IPS DF 6.9 (cell line): ENCODE results near the gene ATG10.

Experiments used
- DNase-seq: peaks from one replicate; pipeline ENCODE4 v3.0.0-alpha.2; 2013; ENCODE audit warnings: low read depth, low spot score
- H3K27ac ChIP-seq: one replicate; pipeline ENCODE4 v1.5.1; 2013; ENCODE audit warnings: low read length, control low read depth
- H3K27me3 ChIP-seq: 2 replicates; pipeline ENCODE4 v1.6.1; 2013; ENCODE audit warnings: mild to moderate bottlenecking, low read length; ENCODE audit not compliant: control insufficient read depth, insufficient read depth
- H3K36me3 ChIP-seq: 2 replicates; pipeline ENCODE4 v1.6.1; 2013; ENCODE audit warnings: low read length; ENCODE audit not compliant: control insufficient read depth, insufficient read depth
- H3K4me1 ChIP-seq: 2 replicates; pipeline ENCODE4 v1.6.1; 2013; ENCODE audit warnings: low read length; ENCODE audit not compliant: control insufficient read depth, insufficient read depth
- H3K4me3 ChIP-seq: 2 replicates; pipeline ENCODE4 v1.5.1; 2013; ENCODE audit warnings: mild to moderate bottlenecking, low read length
- H3K9me3 ChIP-seq: 2 replicates; pipeline ENCODE4 v1.6.1; 2013; ENCODE audit warnings: low read length, inconsistent platforms; ENCODE audit not compliant: control insufficient read depth, insufficient read depth
- WGBS: extraction: QIAGEN DNeasy Blood & Tissue Kit; methylation state at CpG from one replicate; pipeline ENCODE4 v1.1.7; 2013; ENCODE audit warnings: mixed read lengths, missing lambda C conversion rate; ENCODE audit not compliant: insufficient read length, insufficient coverage; 5-methylcytosine and 5-hydroxymethylcytosine counted together

ATG10 gene

DNA sequence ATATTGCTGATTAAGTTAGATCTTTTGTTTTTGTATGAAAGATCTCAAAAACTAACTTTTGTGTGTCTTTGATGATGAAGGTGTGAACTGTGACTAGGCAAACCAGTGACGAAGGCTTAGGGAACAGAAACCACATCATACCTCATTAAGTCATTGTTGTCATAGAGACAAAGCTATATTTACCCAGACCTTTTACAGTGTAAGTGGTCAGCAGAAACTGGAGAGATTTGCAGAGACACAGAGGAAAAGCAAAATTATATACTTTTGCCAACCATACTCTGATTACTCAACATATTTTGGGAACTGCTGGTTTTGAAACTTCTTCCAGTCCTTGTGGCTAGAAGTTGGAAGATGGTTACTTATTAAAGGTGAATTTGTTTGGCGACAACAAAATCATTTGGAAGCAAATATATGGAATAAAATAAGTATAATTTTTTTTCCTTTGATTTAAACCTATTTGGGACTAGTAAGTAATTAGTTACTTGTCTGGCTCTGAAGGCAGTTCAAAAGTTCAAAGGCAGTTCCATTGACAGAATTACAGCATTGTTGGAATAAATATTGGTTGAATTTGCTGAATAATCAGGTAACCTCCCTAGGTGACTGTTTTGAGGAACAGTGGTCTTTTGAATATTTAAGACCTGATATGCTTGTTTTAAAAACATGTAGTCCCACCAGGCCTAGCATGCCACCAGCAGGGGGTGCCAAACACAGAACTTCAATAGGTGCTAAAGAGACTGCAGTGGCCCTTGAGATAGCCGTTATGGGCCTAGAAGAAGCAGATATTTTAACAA lies 202.5 kb downstream of the ATG10 start:
- Histone ChIP-seq H3K4me1 (no peaks in the 10 kb centered on the region), H3K9me3 (no peaks in the 10 kb centered on the region), H3K27me3 (no peaks in the 10 kb centered on the region), H3K4me3 (no peak overlapping the region), H3K36me3 (no peaks in the 10 kb centered on the region), H3K27ac (no peak overlapping the region)
- peak; percentile 43 for DNase-seq
- no CpG with 5 or more reads among the region's 3 CpGs for WGBS

DNA sequence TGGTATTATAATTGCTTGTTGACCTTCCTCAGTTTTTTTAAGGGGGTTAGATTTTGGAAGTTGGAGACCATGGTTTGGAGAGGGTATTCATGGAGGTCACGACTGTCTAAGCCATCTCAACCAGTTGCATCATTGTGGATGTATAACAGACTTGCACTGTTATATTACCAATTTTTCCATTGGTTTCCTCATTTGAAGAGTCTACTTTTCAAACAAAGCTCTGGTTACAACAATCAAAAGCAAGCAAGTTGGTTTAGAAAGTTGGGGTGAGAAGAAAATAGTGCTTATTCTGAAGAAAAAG lies 203.0 kb downstream of the ATG10 start:
- no peak overlapping the region for H3K27ac ChIP-seq

DNA sequence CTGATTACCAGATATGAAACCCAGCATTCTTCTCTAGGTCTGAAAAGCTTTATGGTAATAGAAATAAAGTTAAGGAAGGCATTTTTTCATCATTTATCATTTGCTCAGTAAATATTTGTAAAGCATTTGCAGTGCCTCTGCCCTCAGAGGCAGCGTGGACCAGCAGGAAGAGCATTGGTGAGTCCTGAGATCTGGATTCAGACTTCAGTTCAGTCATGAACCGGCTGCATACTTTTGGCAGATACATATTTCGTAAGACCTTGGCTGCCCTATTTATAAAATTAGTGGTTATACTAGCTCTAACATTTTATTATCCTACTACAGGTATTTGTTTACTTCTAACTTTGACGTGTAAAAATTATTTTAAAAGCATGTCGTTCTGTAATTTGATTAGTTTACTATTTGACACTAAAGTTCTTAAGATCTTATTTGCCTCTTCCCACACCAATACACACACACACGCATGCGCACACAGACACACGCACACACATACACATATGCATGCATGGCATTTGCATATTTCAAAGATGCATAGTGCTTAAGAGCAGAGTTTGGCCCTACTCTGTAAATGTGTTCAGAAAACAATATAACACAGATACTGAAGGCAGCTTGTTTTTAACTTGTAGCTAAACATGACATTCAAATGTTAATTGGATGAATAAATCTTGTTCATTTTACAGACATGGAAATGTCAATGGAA lies 204.4 kb downstream of the ATG10 start:
- H3K4me3 ChIP-seq = no peak overlapping the region
- DNase-seq = no peak

More for the DNA sequence above, 203.0 kb downstream of the ATG10 start:
- no peak for DNase-seq
- Histone ChIP-seq H3K4me1 (no peaks in the 10 kb centered on the region), H3K27me3 (no peaks in the 10 kb centered on the region), H3K36me3 (no peaks in the 10 kb centered on the region), H3K4me3 (no peak overlapping the region), H3K9me3 (no peaks in the 10 kb centered on the region)
- WGBS = no CpG with 5 or more reads among the region's 1 CpG

GRCh38 chr5:82178378-82178777 lies 206.6 kb downstream of the ATG10 start:
- no peaks in the 10 kb centered on the region for H3K4me1 ChIP-seq
- no peaks in the 10 kb centered on the region for H3K27me3 ChIP-seq
- WGBS = no CpG with 5 or more reads among the region's 3 CpGs
- H3K4me3 ChIP-seq = no peak overlapping the region
- no peaks in the 10 kb centered on the region for H3K9me3 ChIP-seq
- H3K27ac ChIP-seq = no peak overlapping the region
- DNase-seq = no peak
- H3K36me3 ChIP-seq = no peaks in the 10 kb centered on the region

More for the DNA sequence above, 204.4 kb downstream of the ATG10 start:
- no peak overlapping the region for H3K27ac ChIP-seq
- H3K36me3 ChIP-seq = no peaks in the 10 kb centered on the region
- H3K9me3 ChIP-seq = no peaks in the 10 kb centered on the region
- H3K27me3 ChIP-seq = no peaks in the 10 kb centered on the region
- H3K4me1 ChIP-seq = no peaks in the 10 kb centered on the region
- no CpG with 5 or more reads among the region's 8 CpGs for WGBS

GRCh38 chr5:82182662-82183061 lies 210.8 kb downstream of the ATG10 start:
- no CpG with 5 or more reads among the region's 2 CpGs for WGBS
- no peaks in the 10 kb centered on the region for H3K36me3 ChIP-seq

GRCh38 chr5:82183828-82184227 lies 212.0 kb downstream of the ATG10 start:
- Histone ChIP-seq H3K4me1 (no peaks in the 10 kb centered on the region), H3K36me3 (no peaks in the 10 kb centered on the region), H3K27me3 (no peaks in the 10 kb centered on the region), H3K4me3 (no peak overlapping the region), H3K9me3 (no peaks in the 10 kb centered on the region), H3K27ac (no peak overlapping the region)
- no peak for DNase-seq
- no CpG with 5 or more reads among the region's 1 CpG for WGBS

More at GRCh38 chr5:82182662-82183061, 210.8 kb downstream of the ATG10 start:
- DNase-seq = no peak
- no peaks in the 10 kb centered on the region for H3K27me3 ChIP-seq
- H3K9me3 ChIP-seq = no peaks in the 10 kb centered on the region
- H3K4me3 ChIP-seq = no peak overlapping the region
- no peaks in the 10 kb centered on the region for H3K4me1 ChIP-seq
- no peak overlapping the region for H3K27ac ChIP-seq

DNA sequence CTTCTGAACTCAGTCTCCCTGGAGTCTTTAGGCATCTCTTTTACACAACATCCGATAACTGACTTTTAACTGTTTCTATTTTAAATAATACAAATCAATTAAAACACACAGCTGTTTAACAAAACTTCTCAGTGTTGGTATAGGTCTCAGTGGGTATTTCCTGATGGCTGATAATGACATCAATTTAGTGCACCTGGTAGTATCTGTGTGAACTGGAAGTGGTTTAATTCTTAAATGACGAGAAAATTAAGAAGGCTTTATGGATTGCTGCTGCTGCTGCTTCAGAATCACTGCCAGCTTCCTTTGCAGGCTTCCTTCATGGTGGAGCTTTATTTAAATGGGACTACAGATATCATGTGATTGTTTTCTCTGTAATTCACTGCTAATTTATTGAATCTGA lies 214.0 kb downstream of the ATG10 start:
- 100% methylated on average over 1 of the region's 2 CpGs for WGBS
- Histone ChIP-seq H3K27me3 (no peaks in the 10 kb centered on the region), H3K27ac (no peak overlapping the region), H3K4me1 (no peaks in the 10 kb centered on the region), H3K4me3 (no peak overlapping the region), H3K36me3 (no peaks in the 10 kb centered on the region), H3K9me3 (no peaks in the 10 kb centered on the region)
- no peak for DNase-seq

DNA sequence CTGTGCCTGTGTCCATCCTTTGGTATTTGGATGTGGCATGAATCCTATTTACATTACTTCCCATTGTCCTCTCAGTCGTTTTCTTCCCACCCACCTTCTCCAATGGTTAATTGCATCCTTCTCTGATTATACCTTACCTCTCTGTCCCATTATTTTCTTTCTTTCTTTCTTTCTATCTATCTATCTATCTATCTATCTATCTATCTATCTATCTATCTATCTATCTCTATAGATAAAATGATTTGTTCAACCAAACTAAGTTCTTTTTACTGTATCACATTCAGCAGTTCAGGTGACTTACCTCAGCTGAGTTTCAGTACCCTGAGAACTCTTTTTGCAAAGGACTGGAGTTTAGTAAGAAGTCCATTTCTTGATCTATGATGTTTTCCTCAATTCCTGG lies 225.7 kb downstream of the ATG10 start:
- no peaks in the 10 kb centered on the region for H3K27me3 ChIP-seq
- H3K4me1 ChIP-seq = no peaks in the 10 kb centered on the region
- no peak for DNase-seq
- H3K9me3 ChIP-seq = no peaks in the 10 kb centered on the region
- no peaks in the 10 kb centered on the region for H3K36me3 ChIP-seq
- WGBS = no CpG with 5 or more reads among the region's 1 CpG
- no peak overlapping the region for H3K27ac ChIP-seq
- H3K4me3 ChIP-seq = no peak overlapping the region

DNA sequence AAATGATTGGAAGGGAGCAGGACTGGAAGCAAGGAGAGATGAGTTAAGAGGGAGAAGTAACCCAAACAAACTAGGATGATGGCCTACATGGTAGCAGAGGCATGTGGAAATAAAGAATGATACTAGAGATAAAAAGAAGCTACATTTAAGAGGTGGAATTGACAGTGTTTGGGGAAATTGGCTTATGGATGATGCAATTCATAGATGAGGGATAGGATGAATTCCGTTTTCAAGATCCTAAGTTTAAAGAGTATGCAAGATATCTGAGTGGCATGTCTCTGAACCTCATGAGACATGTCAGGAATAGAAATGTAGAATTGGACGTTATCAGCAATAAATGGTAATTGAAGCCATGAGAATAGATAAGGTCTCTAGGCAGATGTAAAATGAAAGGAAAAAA lies 232.7 kb downstream of the ATG10 start:
- Histone ChIP-seq H3K27ac (no peak overlapping the region), H3K27me3 (no peaks in the 10 kb centered on the region), H3K9me3 (no peaks in the 10 kb centered on the region), H3K4me1 (no peaks in the 10 kb centered on the region), H3K4me3 (no peak overlapping the region), H3K36me3 (no peaks in the 10 kb centered on the region)
- DNase-seq = no peak
- no CpG with 5 or more reads among the region's 2 CpGs for WGBS

DNA sequence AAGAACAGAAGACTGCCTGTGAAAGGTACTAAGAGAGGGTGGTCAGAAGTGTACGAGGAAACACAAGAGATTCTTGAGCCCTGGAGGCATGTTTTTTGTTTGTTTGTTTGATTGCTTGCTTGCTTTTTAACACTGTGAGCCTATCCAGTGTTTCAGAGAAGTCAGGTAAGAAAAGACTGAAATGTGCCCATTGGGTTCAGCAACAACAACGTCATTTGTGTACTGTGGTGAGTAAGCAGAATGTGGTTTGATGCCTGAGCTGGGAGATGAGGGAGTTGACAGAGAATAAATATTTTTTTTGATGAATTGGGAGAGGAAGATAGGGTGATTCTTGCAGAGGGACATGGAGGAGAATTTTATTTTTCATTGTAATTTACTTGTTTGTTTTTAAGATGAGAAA lies 233.2 kb downstream of the ATG10 start:
- H3K36me3 ChIP-seq = no peaks in the 10 kb centered on the region
- no peak overlapping the region for H3K4me3 ChIP-seq
- no peak for DNase-seq
- no peaks in the 10 kb centered on the region for H3K27me3 ChIP-seq
- WGBS = no CpG with 5 or more reads among the region's 2 CpGs
- H3K9me3 ChIP-seq = no peaks in the 10 kb centered on the region
- no peaks in the 10 kb centered on the region for H3K4me1 ChIP-seq
- H3K27ac ChIP-seq = no peak overlapping the region

DNA sequence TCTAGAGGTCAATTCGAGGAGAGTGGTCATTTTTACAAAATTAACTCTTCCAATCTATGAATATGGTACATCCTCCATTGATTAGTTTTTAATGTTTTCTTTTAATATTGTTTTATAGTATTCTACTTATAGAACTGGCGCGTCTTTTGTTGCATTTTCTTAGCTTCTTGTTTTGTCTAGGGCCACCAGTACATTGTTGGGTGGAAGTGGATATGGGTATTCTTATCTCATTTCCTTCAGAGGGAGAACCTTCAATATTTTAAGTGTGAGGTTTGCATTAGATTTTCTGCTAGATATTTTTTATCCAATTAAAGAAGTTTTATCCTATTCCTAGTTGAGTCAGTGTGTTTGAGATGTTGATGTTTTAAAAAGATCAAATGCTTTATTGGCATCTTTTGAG lies 236.5 kb downstream of the ATG10 start:
- WGBS = no CpG with 5 or more reads among the region's 3 CpGs
- H3K4me3 ChIP-seq = no peak overlapping the region
- DNase-seq = no peak

More for the DNA sequence above, 236.5 kb downstream of the ATG10 start:
- Histone ChIP-seq H3K4me1 (no peaks in the 10 kb centered on the region), H3K9me3 (no peaks in the 10 kb centered on the region), H3K27me3 (no peaks in the 10 kb centered on the region), H3K36me3 (no peaks in the 10 kb centered on the region), H3K27ac (no peak overlapping the region)
